GM11168 (cell line): ENCODE measurements around the gene HPGDS.

ENCODE experiments used
- in situ Hi-C: fragments of 300-500 bp; cut with MboI; formaldehyde crosslinking; loops from one replicate; pipeline ENCODE4 v1.12.0; 2022; ENCODE audit warnings: low sequenced_read_pairs; ENCODE audit not compliant: unreplicated experiment

The HPGDS gene

GRCh38 chr4:94267037-94267436 is 75.6 kb downstream of the HPGDS start:
- in situ Hi-C loops: no loop called here

GRCh38 chr4:94262163-94263016 is 80.2 kb downstream of the HPGDS start:
- in situ Hi-C loops: no loop called here

DNA sequence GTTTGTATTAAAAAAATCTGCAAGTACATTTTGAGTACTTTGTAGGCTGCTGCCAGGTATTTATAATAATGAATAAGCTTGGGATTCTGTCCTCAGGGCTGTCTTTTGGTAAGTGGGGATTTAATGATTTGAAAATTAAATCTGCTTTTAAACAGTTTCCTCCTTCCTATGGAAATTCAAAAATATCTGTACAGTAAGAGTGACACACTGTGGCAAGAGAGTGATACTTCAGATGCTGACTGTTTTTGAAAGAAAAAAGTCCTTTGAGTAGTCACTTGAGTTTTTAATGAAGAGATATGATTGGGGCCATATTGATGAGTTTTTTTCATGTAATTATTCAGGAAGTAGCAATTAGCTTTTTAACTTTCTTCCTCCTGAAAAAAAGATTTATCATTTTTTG is 85.8 kb downstream of the HPGDS start:
- in situ Hi-C loops: no loop called here

- in situ Hi-C loops: no loop called here
Measured at GRCh38 chr4:94256144-94256783, 86.4 kb downstream of the HPGDS start.

DNA sequence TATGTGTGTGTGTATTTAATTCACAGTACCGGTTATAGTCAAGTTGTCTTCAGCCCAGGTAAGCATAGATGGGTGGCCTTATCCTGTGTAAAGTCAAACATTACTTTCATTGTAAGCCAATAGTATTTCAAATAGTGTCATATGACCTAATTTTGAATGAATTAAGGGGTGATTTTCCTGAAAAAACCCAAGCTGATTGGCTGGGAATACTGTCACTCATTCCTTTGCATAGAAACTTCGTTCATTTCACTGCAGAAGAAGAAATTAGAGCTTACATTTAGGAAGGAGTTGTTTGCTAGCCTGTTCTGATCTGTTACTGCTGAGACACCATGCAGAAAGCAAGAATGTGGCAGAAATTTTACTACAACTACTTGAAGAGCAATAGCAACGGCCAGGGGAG is 89.6 kb downstream of the HPGDS start:
- in situ Hi-C loops: no loop called here

GRCh38 chr4:94251094-94251493 is 91.5 kb downstream of the HPGDS start:
- in situ Hi-C loops: no loop called here
